ENCODE measurements around the gene MOGAT1. TPM values are rescaled to one million over a fixed set of nuclear protein-coding genes. Genes with fewer than 3 reads are reported as not detected.

MOGAT1 gene
- polyA plus RNA-seq, 3 donors from 2014 or later: not detected

DNA sequence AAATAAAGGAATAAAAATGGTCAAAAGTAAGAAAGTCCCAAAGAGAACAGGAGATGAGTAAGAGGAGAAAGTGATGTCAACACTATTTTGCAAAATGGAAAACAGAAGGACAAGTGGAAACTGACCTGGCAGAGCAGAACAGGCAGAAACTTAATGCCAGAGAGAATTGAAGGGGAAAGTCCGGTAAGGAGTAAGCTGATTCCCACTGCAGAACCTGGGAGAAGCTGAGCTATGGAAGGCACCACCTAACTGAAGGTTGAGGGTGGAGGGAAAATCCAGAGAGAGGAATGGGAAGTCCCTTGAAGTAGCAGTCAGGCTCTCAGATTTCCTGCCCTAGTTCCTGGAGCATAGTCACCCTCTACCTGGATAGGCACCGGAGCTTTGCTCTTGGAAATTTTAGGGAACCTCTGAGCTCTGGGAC is 59.8 kb downstream of the MOGAT1 start:
- Mint-ChIP-seq H3K4me3 (no peak overlapping the region), H3K36me3 (no peaks in the 10 kb centered on the region), H3K27ac (no peak overlapping the region), H3K9me3 (no peaks in the 10 kb centered on the region), H3K27me3 (ENCODE audit: low read depth in 3 of 3) (peaks cover under 1 to 8% (median 4%) of the 10 kb centered on the region in 3 donors), H3K4me1 (no peaks in the 10 kb centered on the region)
- no peak for DNase-seq

DNA sequence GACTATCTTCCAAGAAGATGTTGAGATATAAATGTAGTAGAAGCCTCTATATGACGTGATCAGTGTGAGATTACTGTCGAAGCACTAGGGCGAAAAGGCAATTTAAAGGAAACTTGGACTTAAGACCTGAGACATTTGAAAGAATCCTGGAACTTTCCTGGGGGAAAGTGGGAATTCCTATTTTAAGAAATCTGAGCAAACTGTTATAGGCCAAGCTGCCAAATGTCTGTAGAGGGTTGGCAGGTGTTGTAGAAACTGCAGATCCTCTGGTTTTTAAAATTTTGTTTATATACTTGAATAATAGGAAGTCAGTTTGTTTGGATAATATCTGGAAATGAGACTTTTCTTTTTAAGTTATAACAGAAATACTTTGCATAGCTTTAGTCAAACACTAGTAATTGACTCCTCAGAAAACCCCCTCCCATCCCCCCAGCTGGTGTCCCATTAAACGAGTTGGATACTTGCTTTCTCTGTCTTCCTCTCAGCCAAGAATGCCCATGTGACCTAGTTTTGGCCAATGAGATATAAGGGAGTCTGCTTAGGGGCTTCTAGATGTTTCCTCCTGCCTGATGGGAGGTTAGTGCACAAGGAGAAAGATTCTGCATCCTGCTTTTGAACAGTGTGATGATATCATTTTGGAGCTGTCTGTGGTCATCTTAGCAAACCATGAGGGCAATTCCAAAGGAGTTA is 61.2 kb downstream of the MOGAT1 start:
- Mint-ChIP-seq H3K4me3 (no peak overlapping the region), H3K9me3 (no peaks in the 10 kb centered on the region)

DNA sequence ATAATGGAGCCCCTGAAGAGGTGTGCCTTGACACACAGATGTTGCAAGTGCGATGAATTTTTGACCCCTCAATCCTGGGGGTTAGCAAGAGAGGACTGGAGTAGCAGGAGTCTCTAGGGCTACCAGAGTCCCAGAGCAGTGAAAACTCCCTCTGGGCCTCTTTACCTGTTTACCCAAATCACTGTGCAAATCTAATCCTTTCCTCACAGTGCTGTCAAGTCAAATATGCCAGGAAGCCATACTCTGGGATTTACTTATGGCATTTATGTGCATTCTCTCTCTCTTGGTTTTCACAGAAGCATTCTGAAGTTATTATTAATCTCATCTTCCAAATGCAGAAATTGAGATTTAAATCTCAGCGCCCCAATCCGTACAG is 62.0 kb downstream of the MOGAT1 start:
- H3K4me1 Mint-ChIP-seq: no peaks in the 10 kb centered on the region
- H3K36me3 Mint-ChIP-seq: no peaks in the 10 kb centered on the region
- DNase-seq: no peak
- H3K4me3 Mint-ChIP-seq: no peak overlapping the region
- H3K27ac Mint-ChIP-seq: no peak overlapping the region
- H3K9me3 Mint-ChIP-seq: no peaks in the 10 kb centered on the region
- peaks cover 2 to 11% (median 4%) of the 10 kb centered on the region in 3 donors for H3K27me3 Mint-ChIP-seq (ENCODE audit: low read depth in 3 of 3)

More for the DNA sequence above, 61.2 kb downstream of the MOGAT1 start:
- H3K27me3 Mint-ChIP-seq (ENCODE audit: low read depth in 3 of 3): peaks cover 2 to 10% (median 4%) of the 10 kb centered on the region in 3 donors
- no peaks in the 10 kb centered on the region for H3K36me3 Mint-ChIP-seq
- DNase-seq: no peak
- H3K27ac Mint-ChIP-seq: no peak overlapping the region
- no peaks in the 10 kb centered on the region for H3K4me1 Mint-ChIP-seq

DNA sequence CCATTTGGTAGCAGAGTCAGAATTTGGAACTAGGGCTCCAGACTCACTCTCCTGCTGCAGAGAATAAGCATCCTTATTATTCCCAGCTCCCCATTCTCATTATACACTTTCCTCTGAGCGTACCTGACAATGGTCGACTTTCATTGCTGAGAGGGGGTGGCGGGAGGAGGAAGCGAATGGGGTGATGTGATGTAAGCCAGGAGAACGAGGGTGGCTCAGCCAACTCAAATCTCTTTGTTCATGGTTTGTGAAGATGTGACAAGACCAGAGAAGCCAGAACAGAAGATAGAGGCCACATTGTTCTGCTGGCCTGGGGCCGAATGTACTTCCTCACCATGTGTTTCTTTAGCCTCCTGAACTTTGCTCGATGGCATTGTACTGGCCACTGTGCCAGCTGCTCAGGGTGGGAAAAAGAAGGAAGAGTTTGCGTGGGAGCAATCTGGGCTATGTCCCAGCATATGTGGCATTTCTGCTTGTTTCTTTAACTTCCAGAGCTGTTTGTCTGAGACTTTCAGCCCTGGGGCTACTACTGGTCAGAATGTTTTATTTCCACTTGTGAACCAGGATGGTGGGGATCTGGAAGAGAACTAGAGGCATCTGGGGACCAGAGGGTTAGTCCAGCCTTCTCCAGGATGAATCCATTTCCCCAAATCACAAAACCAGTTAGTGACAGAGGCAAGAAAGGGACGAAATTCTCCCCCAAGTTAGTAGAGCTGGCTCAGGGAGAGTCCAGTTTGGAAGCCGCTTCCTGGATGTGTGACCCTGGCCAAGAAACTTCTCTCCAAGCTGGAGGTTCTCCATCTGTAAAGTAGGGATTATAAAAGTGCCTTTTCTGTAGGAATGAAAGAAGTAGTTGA is 62.6 kb downstream of the MOGAT1 start:
- Mint-ChIP-seq H3K4me3 (no peak overlapping the region), H3K4me1 (no peaks in the 10 kb centered on the region), H3K36me3 (no peaks in the 10 kb centered on the region), H3K27ac (no peak overlapping the region), H3K27me3 (ENCODE audit: low read depth in 3 of 3) (peaks cover 2 to 11% (median 4%) of the 10 kb centered on the region in 3 donors), H3K9me3 (no peaks in the 10 kb centered on the region)
- DNase-seq: no peak

DNA sequence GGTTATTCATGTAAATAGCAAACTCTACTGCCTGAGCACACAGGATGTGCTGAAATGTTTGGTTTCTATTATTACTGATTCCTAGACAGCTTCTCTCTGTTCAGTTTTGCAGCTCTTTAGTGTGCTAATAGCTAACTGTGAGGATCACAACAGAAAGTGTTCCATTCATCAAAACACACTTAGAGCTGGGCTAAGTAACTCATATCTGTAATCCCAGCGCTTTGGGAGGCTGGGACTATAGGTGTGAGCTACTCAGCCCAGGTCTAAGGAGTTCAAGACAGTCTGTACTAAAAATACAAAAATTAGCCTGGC is 63.2 kb downstream of the MOGAT1 start:
- no peak for DNase-seq
- no peak overlapping the region for H3K27ac Mint-ChIP-seq

DNA sequence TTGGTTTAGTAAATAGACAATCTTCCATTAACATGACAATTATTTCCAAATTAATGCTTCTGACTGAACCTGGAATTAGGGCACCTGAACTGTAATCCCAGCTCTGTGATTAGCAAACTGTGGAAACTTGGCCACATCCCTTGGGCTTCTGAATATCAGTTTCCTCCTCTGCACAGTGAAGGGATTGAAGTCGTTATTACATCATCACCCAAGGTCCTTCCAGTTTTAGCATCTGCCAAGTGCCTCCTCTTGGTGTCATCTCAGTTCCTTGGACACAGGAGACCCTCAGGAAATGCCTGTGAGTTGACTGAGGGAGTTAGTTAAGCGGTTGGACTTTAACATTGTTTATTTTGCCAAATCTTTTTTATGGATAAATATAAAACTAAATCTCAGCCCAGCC is 64.8 kb downstream of the MOGAT1 start:
- H3K27me3 Mint-ChIP-seq (ENCODE audit: low read depth in 3 of 3): peaks cover 2 to 14% (median 4%) of the 10 kb centered on the region in 3 donors
- no peaks in the 10 kb centered on the region for H3K9me3 Mint-ChIP-seq
- H3K27ac Mint-ChIP-seq: no peak overlapping the region
- no peak overlapping the region for H3K4me3 Mint-ChIP-seq
- no peak for DNase-seq
- H3K36me3 Mint-ChIP-seq: no peaks in the 10 kb centered on the region
- H3K4me1 Mint-ChIP-seq: no peaks in the 10 kb centered on the region

More for the DNA sequence above, 63.2 kb downstream of the MOGAT1 start:
- H3K9me3 Mint-ChIP-seq: no peaks in the 10 kb centered on the region
- no peak overlapping the region for H3K4me3 Mint-ChIP-seq
- H3K36me3 Mint-ChIP-seq: no peaks in the 10 kb centered on the region
- H3K27me3 Mint-ChIP-seq (ENCODE audit: low read depth in 3 of 3): peaks cover 2 to 13% (median 4%) of the 10 kb centered on the region in 3 donors
- H3K4me1 Mint-ChIP-seq: no peaks in the 10 kb centered on the region

DNA sequence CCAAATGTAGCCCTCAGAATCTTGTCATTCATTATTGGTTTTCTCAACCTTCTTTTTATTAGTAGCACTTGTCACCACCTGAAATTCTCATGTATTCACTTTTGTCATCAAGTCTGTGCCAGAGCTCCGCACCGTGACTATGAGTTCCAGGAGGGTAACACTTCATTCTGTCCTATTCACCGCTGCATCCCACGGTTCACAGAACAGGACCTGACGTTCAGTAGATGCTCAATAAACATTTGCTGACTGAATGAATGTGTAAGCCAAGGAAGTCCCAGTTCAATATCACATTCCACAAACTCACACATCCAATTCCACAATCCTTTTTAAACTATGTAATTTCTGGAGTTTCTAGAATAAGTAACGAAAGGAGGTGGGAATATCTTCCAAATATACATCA is 65.5 kb downstream of the MOGAT1 start:
- H3K4me1 Mint-ChIP-seq: no peaks in the 10 kb centered on the region
- no peak for DNase-seq
- no peaks in the 10 kb centered on the region for H3K9me3 Mint-ChIP-seq
- no peak overlapping the region for H3K4me3 Mint-ChIP-seq
- H3K27me3 Mint-ChIP-seq (ENCODE audit: low read depth in 3 of 3): peaks cover 2 to 12% (median 2%) of the 10 kb centered on the region in 3 donors
- H3K27ac Mint-ChIP-seq: no peak overlapping the region
- no peaks in the 10 kb centered on the region for H3K36me3 Mint-ChIP-seq

DNA sequence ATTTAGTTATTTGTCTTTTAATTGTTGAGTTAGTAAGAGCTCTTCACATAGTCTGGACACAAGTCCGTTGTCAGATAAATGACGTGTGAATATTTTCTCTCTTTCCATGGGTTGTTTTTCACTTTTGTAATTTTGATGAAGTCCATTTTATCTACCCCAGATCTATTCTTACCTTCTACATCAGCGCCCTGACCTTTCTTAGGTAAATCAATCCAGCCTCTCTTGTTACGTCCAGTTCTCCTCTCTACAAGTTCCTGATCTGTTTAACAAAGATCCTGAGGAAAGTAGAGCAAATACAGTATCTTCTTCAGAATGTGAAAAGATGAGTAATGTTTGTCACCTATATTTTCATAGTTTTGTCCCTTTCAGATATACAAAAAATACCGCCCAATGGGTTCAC is 66.9 kb downstream of the MOGAT1 start:
- Mint-ChIP-seq H3K27ac (no peak overlapping the region), H3K4me3 (no peak overlapping the region), H3K27me3 (ENCODE audit: low read depth in 3 of 3) (peaks cover 0 to 9% (median 2%) of the 10 kb centered on the region in 3 donors), H3K9me3 (peaks cover 0 to 2% (median 0%) of the 10 kb centered on the region in 6 donors), H3K36me3 (no peaks in the 10 kb centered on the region), H3K4me1 (peaks cover 0 to 3% of the 10 kb centered on the region in 2 donors)
- DNase-seq: no peak

DNA sequence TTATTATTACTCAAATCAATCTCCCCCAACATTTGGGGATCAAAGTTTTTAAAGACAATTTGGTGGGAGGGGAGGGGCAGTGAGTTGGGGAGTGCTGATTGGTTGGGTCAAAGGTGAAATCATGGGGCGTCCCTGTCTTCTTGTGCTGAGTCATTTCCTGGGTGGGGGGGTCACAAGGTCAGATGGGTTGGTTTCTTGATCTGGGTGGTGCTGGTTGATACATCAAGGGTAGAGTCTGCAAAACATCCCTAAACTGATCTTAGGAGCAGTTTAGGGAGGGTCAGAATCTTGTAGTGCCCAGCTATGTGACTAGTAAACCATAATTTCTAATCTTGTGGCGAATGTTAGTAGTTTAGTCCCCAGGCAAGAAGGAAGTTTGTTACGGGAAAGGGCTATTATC is 67.4 kb downstream of the MOGAT1 start:
- no peaks in the 10 kb centered on the region for H3K36me3 Mint-ChIP-seq
- peaks cover 2 to 8% of the 10 kb centered on the region in 2 donors for H3K4me1 Mint-ChIP-seq
- H3K9me3 Mint-ChIP-seq: peaks cover 0 to 3% (median 0%) of the 10 kb centered on the region in 6 donors
- peaks cover 2 to 9% (median 3%) of the 10 kb centered on the region in 3 donors for H3K27me3 Mint-ChIP-seq (ENCODE audit: low read depth in 3 of 3)
- no peak overlapping the region for H3K27ac Mint-ChIP-seq
- no peak for DNase-seq
- no peak overlapping the region for H3K4me3 Mint-ChIP-seq

DNA sequence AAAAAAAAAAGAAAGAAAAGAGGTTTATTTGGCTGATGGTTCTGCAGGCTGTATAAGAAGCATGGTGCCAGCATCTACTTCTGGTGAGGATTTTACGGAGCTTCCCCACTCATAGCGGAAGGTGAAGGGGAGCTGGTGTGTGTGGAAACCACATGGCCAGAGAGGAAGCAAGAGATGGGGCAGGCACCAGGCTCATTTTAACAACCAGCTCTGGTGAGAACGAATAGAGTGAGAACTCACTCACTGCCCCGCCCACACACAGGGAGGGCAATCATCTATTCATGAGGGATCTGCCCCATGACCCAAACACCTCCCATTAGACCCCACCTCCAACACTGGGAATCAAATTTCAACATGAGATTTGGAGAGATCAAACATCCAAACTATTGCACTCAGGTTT is 68.5 kb downstream of the MOGAT1 start:
- no peak overlapping the region for H3K4me3 Mint-ChIP-seq
- H3K27ac Mint-ChIP-seq: no peak overlapping the region

DNA sequence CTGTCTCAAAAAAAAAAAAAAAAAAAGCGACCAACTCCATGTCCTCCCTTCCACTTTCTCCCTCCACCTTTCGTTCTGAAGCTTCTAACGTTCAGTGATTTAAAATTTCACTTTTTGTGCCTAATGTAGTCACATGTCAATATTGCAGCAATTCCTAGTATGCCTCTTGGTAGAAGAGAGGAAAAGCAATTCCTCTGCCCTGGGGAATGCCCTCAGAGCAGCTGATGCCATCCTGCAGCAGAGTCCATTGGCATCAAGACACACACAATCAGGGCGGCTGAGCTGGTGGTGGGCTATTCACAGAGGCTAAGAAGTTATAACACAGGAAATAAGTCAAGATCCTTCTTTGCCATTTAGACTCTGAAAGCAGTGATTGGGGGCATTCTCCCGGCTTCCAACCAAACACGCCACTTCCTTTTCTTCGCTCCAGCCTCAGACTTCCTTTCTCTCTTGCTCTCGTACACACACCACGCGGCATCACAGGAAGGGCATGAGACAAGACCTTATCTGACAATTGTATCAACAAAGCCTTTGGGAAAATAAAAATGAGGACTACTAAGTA is 71.9 kb downstream of the MOGAT1 start:
- peak overlapping the region in 1 of 5 donors; percentile 8 for H3K4me3 Mint-ChIP-seq
- H3K27ac Mint-ChIP-seq: no peak overlapping the region
- peaks cover 0 to 4% (median 3%) of the 10 kb centered on the region in 3 donors for H3K27me3 Mint-ChIP-seq (ENCODE audit: low read depth in 3 of 3)
- DNase-seq: no peak
- peaks cover 2 to 9% of the 10 kb centered on the region in 2 donors for H3K4me1 Mint-ChIP-seq
- peaks cover 0 to 3% (median 0%) of the 10 kb centered on the region in 6 donors for H3K9me3 Mint-ChIP-seq
- no peaks in the 10 kb centered on the region for H3K36me3 Mint-ChIP-seq

More for the DNA sequence above, 68.5 kb downstream of the MOGAT1 start:
- peaks cover 2 to 9% of the 10 kb centered on the region in 2 donors for H3K4me1 Mint-ChIP-seq
- H3K27me3 Mint-ChIP-seq (ENCODE audit: low read depth in 3 of 3): peaks cover 2 to 9% (median 3%) of the 10 kb centered on the region in 3 donors
- DNase-seq: no peak
- no peaks in the 10 kb centered on the region for H3K36me3 Mint-ChIP-seq
- H3K9me3 Mint-ChIP-seq: peaks cover 0 to 3% (median 0%) of the 10 kb centered on the region in 6 donors

DNA sequence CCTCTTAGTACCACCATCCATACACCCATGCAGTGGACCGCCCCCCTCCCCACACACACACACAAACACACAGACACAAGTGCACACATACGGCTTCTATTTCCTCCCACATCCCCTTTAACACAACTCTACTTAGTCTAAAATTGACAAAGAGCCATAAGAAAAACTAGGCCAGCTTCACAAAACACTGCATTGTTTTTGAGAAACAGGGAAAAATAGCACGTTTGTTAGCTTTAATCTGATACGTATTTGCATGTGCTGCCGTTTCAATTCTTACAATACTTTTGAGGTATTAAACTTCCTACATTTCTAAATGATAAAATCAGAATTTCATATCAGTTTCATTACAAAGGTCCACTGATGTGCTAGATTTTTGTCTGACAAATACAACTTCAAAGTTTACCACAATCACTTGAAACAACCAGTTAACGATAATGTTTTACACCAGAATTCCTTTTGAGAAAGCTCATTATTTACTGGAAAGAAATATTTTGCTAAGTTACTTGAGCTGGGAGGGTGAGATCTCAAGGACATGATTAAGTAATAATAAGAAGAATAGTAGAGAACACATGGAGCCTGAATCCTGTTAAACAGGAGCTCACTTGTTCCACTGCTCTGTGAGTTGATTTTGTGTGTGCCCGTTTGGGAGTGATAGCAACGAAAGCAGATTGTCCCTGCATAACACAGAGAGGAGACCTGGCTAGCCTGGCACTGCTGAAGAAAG is 74.5 kb downstream of the MOGAT1 start:
- H3K9me3 Mint-ChIP-seq: peaks cover 0 to 4% (median 0%) of the 10 kb centered on the region in 6 donors
- H3K27ac Mint-ChIP-seq: no peak overlapping the region
- no peak overlapping the region for H3K4me3 Mint-ChIP-seq
- no peaks in the 10 kb centered on the region for H3K36me3 Mint-ChIP-seq
- H3K4me1 Mint-ChIP-seq: peaks cover 2 to 9% of the 10 kb centered on the region in 2 donors
- peaks cover 0 to 3% (median 3%) of the 10 kb centered on the region in 3 donors for H3K27me3 Mint-ChIP-seq (ENCODE audit: low read depth in 3 of 3)
- DNase-seq: no peak

DNA sequence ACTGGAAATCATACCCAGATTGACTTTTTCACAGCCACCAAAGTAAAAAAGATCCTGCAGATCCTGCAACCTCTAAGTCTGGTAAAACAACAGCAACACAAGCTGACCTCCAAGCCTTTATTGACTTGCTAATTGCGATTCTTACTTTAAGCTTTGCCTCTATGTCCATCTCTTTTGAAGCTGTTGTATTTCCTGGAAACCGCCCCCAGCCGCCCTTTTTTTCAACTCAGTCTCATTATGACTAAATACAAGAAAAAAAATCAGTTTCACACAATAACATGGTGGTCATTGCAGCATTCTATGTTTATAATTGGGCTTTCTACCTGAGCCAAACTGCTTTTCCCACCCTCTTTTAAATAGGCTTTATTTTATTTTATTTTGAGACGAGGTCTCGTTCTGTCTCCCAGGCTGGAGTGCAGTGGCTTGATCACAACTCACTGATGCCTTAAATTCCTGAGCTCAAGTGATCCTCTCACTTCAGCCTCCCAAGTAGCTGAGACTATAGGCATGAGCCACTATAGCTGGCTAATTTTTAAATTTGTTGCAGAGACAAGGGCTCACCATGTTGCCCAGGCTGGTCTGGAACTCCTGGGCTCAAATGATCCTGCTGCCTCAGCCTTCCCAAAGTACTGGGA is 76.2 kb downstream of the MOGAT1 start:
- Mint-ChIP-seq H3K9me3 (peaks cover 0 to 4% (median 0%) of the 10 kb centered on the region in 6 donors), H3K36me3 (no peaks in the 10 kb centered on the region), H3K27ac (no peak overlapping the region), H3K4me1 (peaks cover 8 to 25% of the 10 kb centered on the region in 2 donors), H3K4me3 (no peak overlapping the region), H3K27me3 (ENCODE audit: low read depth in 3 of 3) (peaks cover 0 to 3% (median 3%) of the 10 kb centered on the region in 3 donors)
- DNase-seq: no peak

Measured in immature natural killer cell (primary cell).